GM12873 (cell line): Measurements from ENCODE around the gene SCP2.

Experiments
- CTCF ChIP-seq: IDR thresholded peaks from 2 replicates; pipeline ENCODE4 v1.5.1; 2012; ENCODE audit warnings: low read depth, mild to moderate bottlenecking, moderate library complexity, low read length, control low read depth; ENCODE audit not compliant: insufficient read depth; ENCODE audit errors: missing control alignments

The SCP2 gene

GRCh38 chr1:53016705-53017104 lies 89.6 kb downstream of the SCP2 start:
- no peak for TF ChIP-seq CTCF

GRCh38 chr1:53020588-53020987 lies 93.5 kb downstream of the SCP2 start:
- no peak for TF ChIP-seq CTCF

GRCh38 chr1:53022179-53022578 lies 95.1 kb downstream of the SCP2 start:
- TF ChIP-seq CTCF: no peak

GRCh38 chr1:53023546-53023945 lies 96.5 kb downstream of the SCP2 start:
- no peak for TF ChIP-seq CTCF

- no peak for TF ChIP-seq CTCF
These were observed 97.0 kb downstream of the SCP2 start for GRCh38 chr1:53024117-53024516.

GRCh38 chr1:53025034-53025768 lies 98.1 kb downstream of the SCP2 start:
- TF ChIP-seq CTCF: no peak

GRCh38 chr1:53025769-53026112 lies 98.7 kb downstream of the SCP2 start:
- no peak for TF ChIP-seq CTCF

GRCh38 chr1:53026254-53026653 lies 99.2 kb downstream of the SCP2 start:
- TF ChIP-seq CTCF: no peak
